HepG2 (cell line): Measurements from ENCODE around the gene GPR55. TPM values are rescaled to one million over a fixed set of nuclear protein-coding genes. Genes with fewer than 3 reads are reported as not detected.

Experiments
- ATAC-seq: fragments of 200-7000 bp; cut with Tn5 transposase; 3 replicates; pipeline ENCODE4 v1.9.1; 2020; ENCODE audit warnings: mild to moderate bottlenecking, moderate library complexity
- BruUV-seq: library from RNA; stranded (reverse); fragments of 400-500 nt; replicated peaks from 2 replicates; lab custom pipeline; 2021; lab: Mats Ljungman, UMichigan
- CTCF ChIA-PET: fragments of 300-600 bp; formaldehyde crosslinking; extraction: SDS; loops from one replicate; lab custom pipeline; 2021; ENCODE audit warnings: low total read pairs, inconsistent platforms, low intra/inter-chr PET ratio; lab: Yijun Ruan, JAX
- POLR2A ChIA-PET: fragments of 350-600 bp; sonication (Branson Sonifier 250); formaldehyde crosslinking; loops from one replicate; lab custom pipeline; 2020; ENCODE audit warnings: antibody characterized with exemption, inconsistent platforms; lab: Yijun Ruan, JAX
- DNase-seq: peaks from one replicate; pipeline ENCODE4 v3.0.0-alpha.2; 2015; ENCODE audit warnings: low spot score
- FAIRE-seq: peaks from 3 replicates; lab custom pipeline; 2011; peaks lifted over from hg19 to GRCh38; lab: Jason Lieb, UNC
- H2AFZ ChIP-seq: one replicate; pipeline ENCODE4 v1.6.1; 2011; ENCODE audit warnings: low read length, inconsistent platforms
- H3K27ac ChIP-seq: fragments of 300-600 bp; 3 replicates; pipeline ENCODE4 v1.8.0; 2011; ENCODE audit warnings: mixed run types, mild to moderate bottlenecking, mixed read lengths, low read length, inconsistent platforms; ENCODE audit not compliant: insufficient read depth; ENCODE audit errors: extremely low read length
- H3K27me3 ChIP-seq, 2 experiments: fragments of 200-600 bp in 1 of 2; 2 replicates in 1 of 2; 3 replicates in 1 of 2; pipeline versions ENCODE4 v1.6.0 to v1.8.0; 2011; ENCODE audit warnings: low read length in 2 of 2, mild to moderate bottlenecking in 2 of 2, moderate library complexity in 2 of 2, inconsistent platforms in 1 of 2; ENCODE audit not compliant: insufficient read depth in 2 of 2, control insufficient read depth in 1 of 2
- H3K36me3 ChIP-seq, 2 experiments: fragments of 200-600 bp in 1 of 2; replicated peaks in 1 of 2; 2 replicates in 1 of 2; 3 replicates in 1 of 2; pipeline versions ENCODE4 v1.5.1 to v1.8.0; 2011; ENCODE audit warnings: low read length in 2 of 2, inconsistent platforms in 1 of 2; ENCODE audit not compliant: insufficient read depth in 2 of 2, control insufficient read depth in 1 of 2
- H3K4me1 ChIP-seq: 2 replicates; pipeline ENCODE4 v1.5.1; 2012; ENCODE audit warnings: low read length, inconsistent platforms; ENCODE audit not compliant: insufficient read depth
- H3K4me2 ChIP-seq: 2 replicates; pipeline ENCODE4 v1.6.0; 2011; ENCODE audit warnings: low read depth, low read length, inconsistent platforms
- H3K4me3 ChIP-seq, 3 experiments: fragments of 200-600 bp in 1 of 3; sonication (generic), shearing (Covaris generic) in 1 of 3; replicated peaks in 1 of 3; 2 replicates each; pipeline ENCODE4 v1.5.1; 2011 to 2016; ENCODE audit warnings: low read length in 3 of 3, inconsistent platforms in 2 of 3, low read depth in 2 of 3, mild to moderate bottlenecking in 2 of 3, control low read depth in 1 of 3, mixed read lengths in 1 of 3; ENCODE audit not compliant: insufficient read depth in 1 of 3
- H3K79me2 ChIP-seq: one replicate; pipeline ENCODE4 v1.6.1; 2011; ENCODE audit warnings: low read length, inconsistent platforms; ENCODE audit not compliant: insufficient read depth
- H3K9ac ChIP-seq: 2 replicates; pipeline ENCODE4 v1.6.0; 2011; ENCODE audit warnings: mild to moderate bottlenecking, low read depth, low read length, inconsistent platforms; ENCODE audit not compliant: insufficient read depth
- H3K9me3 ChIP-seq: 2 replicates; pipeline ENCODE4 v1.5.1; 2012; ENCODE audit warnings: mild to moderate bottlenecking, low read length
- H4K20me1 ChIP-seq: 2 replicates; pipeline ENCODE4 v1.6.0; 2011; ENCODE audit warnings: inconsistent platforms, mild to moderate bottlenecking, low read length, moderate library complexity; ENCODE audit not compliant: insufficient read depth
- ARNT ChIP-seq: fragments of 450-650 bp; IDR thresholded peaks from 2 replicates; pipeline ENCODE4 v1.6.1; 2017
- ATF4 ChIP-seq, 2 experiments: fragments of 450-650 bp in 1 of 2; sonication (generic) in 1 of 2; formaldehyde crosslinking; IDR thresholded peaks; 2 replicates each; pipeline versions ENCODE4 v1.5.0 to v1.8.0; 2020 to 2022; ENCODE audit warnings: mild to moderate bottlenecking in 1 of 2, missing genetic modification reagents in 1 of 2
- FOSL1 ChIP-seq: sonication (generic); formaldehyde crosslinking; IDR thresholded peaks from 2 replicates; pipeline ENCODE4 v1.9.0; 2021; ENCODE audit warnings: missing genetic modification reagents, borderline replicate concordance
- NR2C2 ChIP-seq: sonication (generic); formaldehyde crosslinking; IDR thresholded peaks from 2 replicates; pipeline ENCODE4 v1.4.0; 2020; ENCODE audit warnings: missing genetic modification reagents, mild to moderate bottlenecking, moderate library complexity, borderline replicate concordance
- PCBP2 ChIP-seq: fragments of 200-400 bp; formaldehyde crosslinking; optimal IDR thresholded peaks from 2 replicates; pipeline ENCODE3; 2018; ENCODE audit warnings: low read length, low read depth; ENCODE audit not compliant: poor library complexity, severe bottlenecking
- RBAK ChIP-seq: sonication (generic); formaldehyde crosslinking; IDR thresholded peaks from 2 replicates; pipeline ENCODE4 v1.5.1; 2020; ENCODE audit warnings: mild to moderate bottlenecking, missing genetic modification reagents
- ZFP37 ChIP-seq: sonication (generic); formaldehyde crosslinking; IDR thresholded peaks from 2 replicates; pipeline ENCODE4 v1.4.0; 2020; ENCODE audit warnings: missing genetic modification reagents, borderline replicate concordance
- ZMYM4 ChIP-seq: sonication (generic); formaldehyde crosslinking; IDR thresholded peaks from 2 replicates; pipeline ENCODE4 v1.8.1; 2023; ENCODE audit warnings: mild to moderate bottlenecking, missing genetic modification reagents
- ZNF34 ChIP-seq: sonication (generic); formaldehyde crosslinking; IDR thresholded peaks from 2 replicates; pipeline ENCODE4 v1.4.0; 2020; ENCODE audit warnings: mild to moderate bottlenecking, missing genetic modification reagents, borderline replicate concordance
- ZNF510 ChIP-seq: sonication (generic); formaldehyde crosslinking; IDR thresholded peaks from 2 replicates; pipeline ENCODE4 v1.4.0; 2020; ENCODE audit warnings: low read depth, mild to moderate bottlenecking, missing genetic modification reagents
- ZNF883 ChIP-seq: sonication (generic); formaldehyde crosslinking; IDR thresholded peaks from 2 replicates; pipeline ENCODE4 v1.5.1; 2020; ENCODE audit warnings: mild to moderate bottlenecking, missing genetic modification reagents; ENCODE audit errors: not compliant biosample characterization
- ZSCAN21 ChIP-seq: sonication (generic); formaldehyde crosslinking; IDR thresholded peaks from 2 replicates; pipeline ENCODE4 v1.8.0; 2022; ENCODE audit warnings: mild to moderate bottlenecking, missing genetic modification reagents, moderate library complexity, borderline replicate concordance
- WGBS: methylation state at CpG from one replicate; pipeline ENCODE4 v1.1.6; 2017; ENCODE audit warnings: low lambda C conversion rate; 5-methylcytosine and 5-hydroxymethylcytosine counted together
- in situ Hi-C: cut with HindIII; loops from 2 replicates; pipeline ENCODE4 v1.10.0; 2017; ENCODE audit warnings: low pct_unique_long_range_greater_than_20kb; ENCODE audit not compliant: extremely low pct_ligation_motif_present
- intact Hi-C: fragments of 100-400 bp; cut with micrococcal nuclease; formaldehyde crosslinking; loops from one replicate; pipeline ENCODE4 v1.10.0; 2022; ENCODE audit not compliant: unreplicated experiment
- polyA plus RNA-seq, 8 experiments: library from polyadenylated mRNA; depleted of rRNA in 3 of 8; stranded (reverse) in 7 of 8; unstranded in 1 of 8; fragments of >200 nt; fragmentation: Illumina TruSeq in 4 of 8; extraction: Trizol in 4 of 8; gene quantifications; 2 replicates each; pipeline versions ENCODE4 v1.2.1 to v1.2.3, GENCODE V29; 2011 to 2016; ENCODE audit warnings: low read depth in 4 of 8, missing spikeins in 1 of 8, mixed read lengths in 1 of 8; ENCODE audit not compliant: insufficient read depth in 1 of 8
- total RNA-seq, 5 experiments: library from RNA; depleted of rRNA; stranded (reverse); fragments of >200 nt; fragmentation: Illumina TruSeq; extraction: Trizol; gene quantifications; 2 replicates each; pipeline ENCODE4 v1.2.3, GENCODE V29; 2016; ENCODE audit warnings: low read depth in 1 of 5
- TF ChIP-seq, protein P1 (sequence below): sonication (generic); formaldehyde crosslinking; IDR thresholded peaks from 2 replicates; pipeline ENCODE4 v1.4.0; 2020; ENCODE audit warnings: missing genetic modification reagents
- TF ChIP-seq, protein P2 (sequence below): sonication (generic); formaldehyde crosslinking; IDR thresholded peaks from 2 replicates; pipeline ENCODE4 v1.8.0; 2022; ENCODE audit warnings: missing genetic modification reagents, mild to moderate bottlenecking, moderate library complexity, borderline replicate concordance

GPR55 gene
- total and polyA plus RNA-seq, 2 of the 13 experiments (the other 11 are each of a cell fraction or from before 2014, with no cell fraction given): not detected

GRCh38 chr2:230873661-230874401, 51.2 kb downstream of the GPR55 start (continued):
- TF ChIP-seq PCBP2: no peak

GRCh38 chr2:230872968-230873660, 51.9 kb downstream of the GPR55 start:
- intact Hi-C loops (no loop called here), in situ Hi-C loops (no loop called here)
- no peak overlapping the region for H2AFZ ChIP-seq
- H3K9me3 ChIP-seq: no peaks in the 10 kb centered on the region
- no peak overlapping the region for H3K27ac ChIP-seq
- BruUV-seq: no TSS peak
- peaks cover 6% of the 10 kb centered on the region; the same call in 1 of the 2 replicates for H3K4me1 ChIP-seq
- ChIA-PET CTCF (no interaction called here), POLR2A (no interaction called here)
- FAIRE-seq: no peak
- no peaks in the 10 kb centered on the region for H3K79me2 ChIP-seq
- H3K4me3 ChIP-seq: no peak overlapping the region
- 88% methylated on average over 21 of the region's 21 CpGs for WGBS
- peaks cover 10 to 26% of the 10 kb centered on the region in 2 experiments; a peak in 3 of 5 replicates for H3K36me3 ChIP-seq
- ATAC-seq: no peak
- peaks cover 6% of the 10 kb centered on the region; the same call in 1 of the 2 replicates for H4K20me1 ChIP-seq
- DNase-seq: no peak
- H3K9ac ChIP-seq: no peak overlapping the region
- no peaks in the 10 kb centered on the region for H3K27me3 ChIP-seq
- no peak overlapping the region for H3K4me2 ChIP-seq
- TF ChIP-seq ZNF883 (CRISPR knock-in tag) (no peak), RBAK (CRISPR knock-in tag) (no peak), ZNF34 (CRISPR knock-in tag) (no peak), NR2C2 (CRISPR knock-in tag) (no peak), ATF4 (CRISPR knock-in tag; IDR thresholded peaks at IDR 0.05) (no peak), ARNT (no peak), ZNF510 (CRISPR knock-in tag) (no peak), FOSL1 (CRISPR knock-in tag) (no peak), ZMYM4 (no peak), ZSCAN21 (CRISPR knock-in tag) (no peak), ZFP37 (CRISPR knock-in tag) (no peak)
- TF ChIP-seq, protein P1, sequence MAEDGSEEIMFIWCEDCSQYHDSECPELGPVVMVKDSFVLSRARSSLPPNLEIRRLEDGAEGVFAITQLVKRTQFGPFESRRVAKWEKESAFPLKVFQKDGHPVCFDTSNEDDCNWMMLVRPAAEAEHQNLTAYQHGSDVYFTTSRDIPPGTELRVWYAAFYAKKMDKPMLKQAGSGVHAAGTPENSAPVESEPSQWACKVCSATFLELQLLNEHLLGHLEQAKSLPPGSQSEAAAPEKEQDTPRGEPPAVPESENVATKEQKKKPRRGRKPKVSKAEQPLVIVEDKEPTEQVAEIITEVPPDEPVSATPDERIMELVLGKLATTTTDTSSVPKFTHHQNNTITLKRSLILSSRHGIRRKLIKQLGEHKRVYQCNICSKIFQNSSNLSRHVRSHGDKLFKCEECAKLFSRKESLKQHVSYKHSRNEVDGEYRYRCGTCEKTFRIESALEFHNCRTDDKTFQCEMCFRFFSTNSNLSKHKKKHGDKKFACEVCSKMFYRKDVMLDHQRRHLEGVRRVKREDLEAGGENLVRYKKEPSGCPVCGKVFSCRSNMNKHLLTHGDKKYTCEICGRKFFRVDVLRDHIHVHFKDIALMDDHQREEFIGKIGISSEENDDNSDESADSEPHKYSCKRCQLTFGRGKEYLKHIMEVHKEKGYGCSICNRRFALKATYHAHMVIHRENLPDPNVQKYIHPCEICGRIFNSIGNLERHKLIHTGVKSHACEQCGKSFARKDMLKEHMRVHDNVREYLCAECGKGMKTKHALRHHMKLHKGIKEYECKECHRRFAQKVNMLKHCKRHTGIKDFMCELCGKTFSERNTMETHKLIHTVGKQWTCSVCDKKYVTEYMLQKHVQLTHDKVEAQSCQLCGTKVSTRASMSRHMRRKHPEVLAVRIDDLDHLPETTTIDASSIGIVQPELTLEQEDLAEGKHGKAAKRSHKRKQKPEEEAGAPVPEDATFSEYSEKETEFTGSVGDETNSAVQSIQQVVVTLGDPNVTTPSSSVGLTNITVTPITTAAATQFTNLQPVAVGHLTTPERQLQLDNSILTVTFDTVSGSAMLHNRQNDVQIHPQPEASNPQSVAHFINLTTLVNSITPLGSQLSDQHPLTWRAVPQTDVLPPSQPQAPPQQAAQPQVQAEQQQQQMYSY (CRISPR knock-in tag): no peak
- TF ChIP-seq, protein P2, sequence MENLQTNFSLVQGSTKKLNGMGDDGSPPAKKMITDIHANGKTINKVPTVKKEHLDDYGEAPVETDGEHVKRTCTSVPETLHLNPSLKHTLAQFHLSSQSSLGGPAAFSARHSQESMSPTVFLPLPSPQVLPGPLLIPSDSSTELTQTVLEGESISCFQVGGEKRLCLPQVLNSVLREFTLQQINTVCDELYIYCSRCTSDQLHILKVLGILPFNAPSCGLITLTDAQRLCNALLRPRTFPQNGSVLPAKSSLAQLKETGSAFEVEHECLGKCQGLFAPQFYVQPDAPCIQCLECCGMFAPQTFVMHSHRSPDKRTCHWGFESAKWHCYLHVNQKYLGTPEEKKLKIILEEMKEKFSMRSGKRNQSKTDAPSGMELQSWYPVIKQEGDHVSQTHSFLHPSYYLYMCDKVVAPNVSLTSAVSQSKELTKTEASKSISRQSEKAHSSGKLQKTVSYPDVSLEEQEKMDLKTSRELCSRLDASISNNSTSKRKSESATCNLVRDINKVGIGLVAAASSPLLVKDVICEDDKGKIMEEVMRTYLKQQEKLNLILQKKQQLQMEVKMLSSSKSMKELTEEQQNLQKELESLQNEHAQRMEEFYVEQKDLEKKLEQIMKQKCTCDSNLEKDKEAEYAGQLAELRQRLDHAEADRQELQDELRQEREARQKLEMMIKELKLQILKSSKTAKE (CRISPR knock-in tag): no peak
